ENCODE measurements around the gene OTOF. TPM values are rescaled to one million over a fixed set of nuclear protein-coding genes. Genes with fewer than 3 reads are reported as not detected.

Gene OTOF
- total RNA-seq, 1 experiment from 2014 or later = 0.26 TPM

DNA sequence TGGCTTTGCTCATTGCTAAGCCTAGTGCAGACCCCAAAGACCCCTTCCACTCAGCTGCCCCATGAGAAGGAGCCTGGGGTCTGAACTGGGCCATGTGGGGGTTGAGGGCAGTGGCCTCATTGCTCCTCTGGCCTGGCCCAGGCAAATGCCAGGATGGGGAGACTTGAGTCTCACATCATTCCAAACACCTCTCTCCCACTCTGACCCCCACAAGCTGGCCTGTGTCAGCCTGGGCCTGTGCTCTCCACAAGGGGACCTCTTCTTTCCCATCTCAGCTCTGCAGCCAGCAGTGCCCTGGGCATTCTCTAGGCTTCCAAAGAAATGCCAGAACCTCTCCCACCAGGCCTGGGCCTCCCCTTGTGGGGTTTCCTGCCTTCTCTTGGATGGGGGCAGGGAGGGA lies 45.8 kb upstream of the OTOF start:
- DNase-seq (ENCODE audit: low spot score) (no peak), ATAC-seq (no peak)
- no peaks in the 10 kb centered on the region for H3K4me1 Mint-ChIP-seq
- CTCF ChIA-PET = interaction anchor here (0.5 to 9.4 kb wide), 4 partner anchors 17 to 497 kb away, joined by 3 to 97 read pairs (median 14); no protein-coding TSS in a partner anchor
- no peak overlapping the region for H3K4me3 Mint-ChIP-seq
- H3K27me3 Mint-ChIP-seq (ENCODE audit: low read depth) = no peaks in the 10 kb centered on the region
- TF ChIP-seq, protein P1, sequence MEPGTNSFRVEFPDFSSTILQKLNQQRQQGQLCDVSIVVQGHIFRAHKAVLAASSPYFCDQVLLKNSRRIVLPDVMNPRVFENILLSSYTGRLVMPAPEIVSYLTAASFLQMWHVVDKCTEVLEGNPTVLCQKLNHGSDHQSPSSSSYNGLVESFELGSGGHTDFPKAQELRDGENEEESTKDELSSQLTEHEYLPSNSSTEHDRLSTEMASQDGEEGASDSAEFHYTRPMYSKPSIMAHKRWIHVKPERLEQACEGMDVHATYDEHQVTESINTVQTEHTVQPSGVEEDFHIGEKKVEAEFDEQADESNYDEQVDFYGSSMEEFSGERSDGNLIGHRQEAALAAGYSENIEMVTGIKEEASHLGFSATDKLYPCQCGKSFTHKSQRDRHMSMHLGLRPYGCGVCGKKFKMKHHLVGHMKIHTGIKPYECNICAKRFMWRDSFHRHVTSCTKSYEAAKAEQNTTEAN (CRISPR knock-in tag; IDR thresholded peaks at IDR 0.05) = no peak
- TF ChIP-seq RORB (CRISPR knock-in tag; IDR thresholded peaks at IDR 0.05) = no peak
- no peak for TF ChIP-seq HMGA2 (CRISPR knock-in tag; IDR thresholded peaks at IDR 0.05)
- no peak for TF ChIP-seq PRRX2 (CRISPR knock-in tag; IDR thresholded peaks at IDR 0.05)
- TF ChIP-seq, protein P2, sequence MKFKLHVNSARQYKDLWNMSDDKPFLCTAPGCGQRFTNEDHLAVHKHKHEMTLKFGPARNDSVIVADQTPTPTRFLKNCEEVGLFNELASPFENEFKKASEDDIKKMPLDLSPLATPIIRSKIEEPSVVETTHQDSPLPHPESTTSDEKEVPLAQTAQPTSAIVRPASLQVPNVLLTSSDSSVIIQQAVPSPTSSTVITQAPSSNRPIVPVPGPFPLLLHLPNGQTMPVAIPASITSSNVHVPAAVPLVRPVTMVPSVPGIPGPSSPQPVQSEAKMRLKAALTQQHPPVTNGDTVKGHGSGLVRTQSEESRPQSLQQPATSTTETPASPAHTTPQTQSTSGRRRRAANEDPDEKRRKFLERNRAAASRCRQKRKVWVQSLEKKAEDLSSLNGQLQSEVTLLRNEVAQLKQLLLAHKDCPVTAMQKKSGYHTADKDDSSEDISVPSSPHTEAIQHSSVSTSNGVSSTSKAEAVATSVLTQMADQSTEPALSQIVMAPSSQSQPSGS (CRISPR knock-in tag; IDR thresholded peaks at IDR 0.05; ENCODE audit: borderline replicate concordance, low read depth) = no peak
- no peak for TF ChIP-seq EMX1 (CRISPR knock-in tag; IDR thresholded peaks at IDR 0.05)
- TF ChIP-seq NR2C2 (CRISPR knock-in tag; IDR thresholded peaks at IDR 0.05) = no peak
- TF ChIP-seq, protein P3, sequence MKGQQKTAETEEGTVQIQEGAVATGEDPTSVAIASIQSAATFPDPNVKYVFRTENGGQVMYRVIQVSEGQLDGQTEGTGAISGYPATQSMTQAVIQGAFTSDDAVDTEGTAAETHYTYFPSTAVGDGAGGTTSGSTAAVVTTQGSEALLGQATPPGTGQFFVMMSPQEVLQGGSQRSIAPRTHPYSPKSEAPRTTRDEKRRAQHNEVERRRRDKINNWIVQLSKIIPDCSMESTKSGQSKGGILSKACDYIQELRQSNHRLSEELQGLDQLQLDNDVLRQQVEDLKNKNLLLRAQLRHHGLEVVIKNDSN (CRISPR knock-in tag; IDR thresholded peaks at IDR 0.05) = no peak
- TF ChIP-seq, protein P4, sequence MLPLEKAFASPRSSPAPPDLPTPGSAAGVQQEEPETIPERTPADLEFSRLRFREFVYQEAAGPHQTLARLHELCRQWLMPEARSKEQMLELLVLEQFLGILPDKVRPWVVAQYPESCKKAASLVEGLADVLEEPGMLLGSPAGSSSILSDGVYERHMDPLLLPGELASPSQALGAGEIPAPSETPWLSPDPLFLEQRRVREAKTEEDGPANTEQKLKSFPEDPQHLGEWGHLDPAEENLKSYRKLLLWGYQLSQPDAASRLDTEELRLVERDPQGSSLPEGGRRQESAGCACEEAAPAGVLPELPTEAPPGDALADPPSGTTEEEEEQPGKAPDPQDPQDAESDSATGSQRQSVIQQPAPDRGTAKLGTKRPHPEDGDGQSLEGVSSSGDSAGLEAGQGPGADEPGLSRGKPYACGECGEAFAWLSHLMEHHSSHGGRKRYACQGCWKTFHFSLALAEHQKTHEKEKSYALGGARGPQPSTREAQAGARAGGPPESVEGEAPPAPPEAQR (CRISPR knock-in tag; IDR thresholded peaks at IDR 0.05) = no peak
- TF ChIP-seq, protein P5, sequence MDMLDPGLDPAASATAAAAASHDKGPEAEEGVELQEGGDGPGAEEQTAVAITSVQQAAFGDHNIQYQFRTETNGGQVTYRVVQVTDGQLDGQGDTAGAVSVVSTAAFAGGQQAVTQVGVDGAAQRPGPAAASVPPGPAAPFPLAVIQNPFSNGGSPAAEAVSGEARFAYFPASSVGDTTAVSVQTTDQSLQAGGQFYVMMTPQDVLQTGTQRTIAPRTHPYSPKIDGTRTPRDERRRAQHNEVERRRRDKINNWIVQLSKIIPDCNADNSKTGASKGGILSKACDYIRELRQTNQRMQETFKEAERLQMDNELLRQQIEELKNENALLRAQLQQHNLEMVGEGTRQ (CRISPR knock-in tag; IDR thresholded peaks at IDR 0.05) = no peak
- TF ChIP-seq, protein P6, sequence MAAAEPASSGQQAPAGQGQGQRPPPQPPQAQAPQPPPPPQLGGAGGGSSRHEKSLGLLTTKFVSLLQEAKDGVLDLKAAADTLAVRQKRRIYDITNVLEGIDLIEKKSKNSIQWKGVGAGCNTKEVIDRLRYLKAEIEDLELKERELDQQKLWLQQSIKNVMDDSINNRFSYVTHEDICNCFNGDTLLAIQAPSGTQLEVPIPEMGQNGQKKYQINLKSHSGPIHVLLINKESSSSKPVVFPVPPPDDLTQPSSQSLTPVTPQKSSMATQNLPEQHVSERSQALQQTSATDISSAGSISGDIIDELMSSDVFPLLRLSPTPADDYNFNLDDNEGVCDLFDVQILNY (CRISPR knock-in tag; IDR thresholded peaks at IDR 0.05) = no peak
- TF ChIP-seq GABPB1 (CRISPR knock-in tag; IDR thresholded peaks at IDR 0.05) = no peak
- no peak for TF ChIP-seq ZNF219 (CRISPR knock-in tag; IDR thresholded peaks at IDR 0.05; ENCODE audit: borderline replicate concordance)
- no peaks in the 10 kb centered on the region for H3K36me3 Mint-ChIP-seq
- no peaks in the 10 kb centered on the region for H3K9me3 Mint-ChIP-seq
- H3K27ac Mint-ChIP-seq = no peak overlapping the region
- POLR2A ChIA-PET = interaction anchor here (0.5 kb wide), 1 partner anchor 126 kb away, joined by 3 read pairs; no protein-coding TSS in a partner anchor

DNA sequence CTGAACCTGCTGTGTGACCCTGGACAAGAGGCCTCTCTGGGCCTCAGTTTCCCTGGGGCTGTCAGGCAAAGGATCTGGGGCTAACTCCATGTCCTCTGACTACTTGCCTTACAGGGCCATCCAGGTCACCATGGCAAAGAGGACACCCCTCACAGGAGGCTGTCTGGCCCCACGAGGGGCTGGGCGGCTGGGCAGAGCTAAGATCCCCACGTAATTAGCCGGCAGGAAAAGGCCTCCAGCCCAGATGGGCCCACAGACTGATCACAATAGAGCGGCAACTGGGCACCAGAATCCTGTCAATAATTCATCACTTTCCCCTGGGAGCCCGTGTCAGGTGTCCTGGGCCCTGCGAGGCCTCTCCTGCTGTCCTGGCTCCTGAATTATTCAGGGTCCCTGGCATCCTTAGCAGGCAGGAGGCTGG lies 44.8 kb upstream of the OTOF start:
- CTCF ChIA-PET = interaction anchor here (0.9 to 9.4 kb wide), 3 partner anchors 18 to 55 kb away, joined by 3 to 97 read pairs (median 23); no protein-coding TSS in a partner anchor
- H3K4me1 Mint-ChIP-seq = no peaks in the 10 kb centered on the region
- ATAC-seq = no peak
- TF ChIP-seq, protein P7, sequence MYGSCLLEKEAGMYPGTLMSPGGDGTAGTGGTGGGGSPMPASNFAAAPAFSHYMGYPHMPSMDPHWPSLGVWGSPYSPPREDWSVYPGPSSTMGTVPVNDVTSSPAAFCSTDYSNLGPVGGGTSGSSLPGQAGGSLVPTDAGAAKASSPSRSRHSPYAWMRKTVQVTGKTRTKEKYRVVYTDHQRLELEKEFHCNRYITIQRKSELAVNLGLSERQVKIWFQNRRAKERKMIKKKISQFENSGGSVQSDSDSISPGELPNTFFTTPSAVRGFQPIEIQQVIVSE (CRISPR knock-in tag; IDR thresholded peaks at IDR 0.05; ENCODE audit: borderline replicate concordance) = no peak
- TF ChIP-seq RORB (CRISPR knock-in tag; IDR thresholded peaks at IDR 0.05) (no peak), GABPB1 (CRISPR knock-in tag; IDR thresholded peaks at IDR 0.05) (no peak), TEAD1 (CRISPR knock-in tag; IDR thresholded peaks at IDR 0.05) (no peak), SP1 (CRISPR knock-in tag; conservative IDR thresholded peaks at IDR 0.05) (no peak), NFYB (CRISPR knock-in tag; conservative IDR thresholded peaks at IDR 0.05; ENCODE audit: low read depth) (no peak)
- TF ChIP-seq, protein P8, sequence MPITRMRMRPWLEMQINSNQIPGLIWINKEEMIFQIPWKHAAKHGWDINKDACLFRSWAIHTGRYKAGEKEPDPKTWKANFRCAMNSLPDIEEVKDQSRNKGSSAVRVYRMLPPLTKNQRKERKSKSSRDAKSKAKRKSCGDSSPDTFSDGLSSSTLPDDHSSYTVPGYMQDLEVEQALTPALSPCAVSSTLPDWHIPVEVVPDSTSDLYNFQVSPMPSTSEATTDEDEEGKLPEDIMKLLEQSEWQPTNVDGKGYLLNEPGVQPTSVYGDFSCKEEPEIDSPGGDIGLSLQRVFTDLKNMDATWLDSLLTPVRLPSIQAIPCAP (CRISPR knock-in tag; IDR thresholded peaks at IDR 0.05) = no peak
- TF ChIP-seq, protein P9, sequence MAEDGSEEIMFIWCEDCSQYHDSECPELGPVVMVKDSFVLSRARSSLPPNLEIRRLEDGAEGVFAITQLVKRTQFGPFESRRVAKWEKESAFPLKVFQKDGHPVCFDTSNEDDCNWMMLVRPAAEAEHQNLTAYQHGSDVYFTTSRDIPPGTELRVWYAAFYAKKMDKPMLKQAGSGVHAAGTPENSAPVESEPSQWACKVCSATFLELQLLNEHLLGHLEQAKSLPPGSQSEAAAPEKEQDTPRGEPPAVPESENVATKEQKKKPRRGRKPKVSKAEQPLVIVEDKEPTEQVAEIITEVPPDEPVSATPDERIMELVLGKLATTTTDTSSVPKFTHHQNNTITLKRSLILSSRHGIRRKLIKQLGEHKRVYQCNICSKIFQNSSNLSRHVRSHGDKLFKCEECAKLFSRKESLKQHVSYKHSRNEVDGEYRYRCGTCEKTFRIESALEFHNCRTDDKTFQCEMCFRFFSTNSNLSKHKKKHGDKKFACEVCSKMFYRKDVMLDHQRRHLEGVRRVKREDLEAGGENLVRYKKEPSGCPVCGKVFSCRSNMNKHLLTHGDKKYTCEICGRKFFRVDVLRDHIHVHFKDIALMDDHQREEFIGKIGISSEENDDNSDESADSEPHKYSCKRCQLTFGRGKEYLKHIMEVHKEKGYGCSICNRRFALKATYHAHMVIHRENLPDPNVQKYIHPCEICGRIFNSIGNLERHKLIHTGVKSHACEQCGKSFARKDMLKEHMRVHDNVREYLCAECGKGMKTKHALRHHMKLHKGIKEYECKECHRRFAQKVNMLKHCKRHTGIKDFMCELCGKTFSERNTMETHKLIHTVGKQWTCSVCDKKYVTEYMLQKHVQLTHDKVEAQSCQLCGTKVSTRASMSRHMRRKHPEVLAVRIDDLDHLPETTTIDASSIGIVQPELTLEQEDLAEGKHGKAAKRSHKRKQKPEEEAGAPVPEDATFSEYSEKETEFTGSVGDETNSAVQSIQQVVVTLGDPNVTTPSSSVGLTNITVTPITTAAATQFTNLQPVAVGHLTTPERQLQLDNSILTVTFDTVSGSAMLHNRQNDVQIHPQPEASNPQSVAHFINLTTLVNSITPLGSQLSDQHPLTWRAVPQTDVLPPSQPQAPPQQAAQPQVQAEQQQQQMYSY (CRISPR knock-in tag; IDR thresholded peaks at IDR 0.05) = no peak
- TF ChIP-seq, protein P2 (CRISPR knock-in tag; IDR thresholded peaks at IDR 0.05; ENCODE audit: borderline replicate concordance, low read depth) = no peak

More for the DNA sequence above, 44.8 kb upstream of the OTOF start:
- H3K4me3 Mint-ChIP-seq = no peak overlapping the region
- H3K27ac Mint-ChIP-seq = no peak overlapping the region
- no peak for DNase-seq (ENCODE audit: low spot score)
- POLR2A ChIA-PET = no interaction called here
- no peaks in the 10 kb centered on the region for H3K36me3 Mint-ChIP-seq
- no peaks in the 10 kb centered on the region for H3K27me3 Mint-ChIP-seq (ENCODE audit: low read depth)
- no peaks in the 10 kb centered on the region for H3K9me3 Mint-ChIP-seq
